HK-2 (cell line): ENCODE measurements around the gene PDCL3.

Source experiments
- DNase-seq: peaks from one replicate; pipeline ENCODE4 v3.0.0-alpha.2; 2018; ENCODE audit not compliant: unreplicated experiment

Gene PDCL3

DNA sequence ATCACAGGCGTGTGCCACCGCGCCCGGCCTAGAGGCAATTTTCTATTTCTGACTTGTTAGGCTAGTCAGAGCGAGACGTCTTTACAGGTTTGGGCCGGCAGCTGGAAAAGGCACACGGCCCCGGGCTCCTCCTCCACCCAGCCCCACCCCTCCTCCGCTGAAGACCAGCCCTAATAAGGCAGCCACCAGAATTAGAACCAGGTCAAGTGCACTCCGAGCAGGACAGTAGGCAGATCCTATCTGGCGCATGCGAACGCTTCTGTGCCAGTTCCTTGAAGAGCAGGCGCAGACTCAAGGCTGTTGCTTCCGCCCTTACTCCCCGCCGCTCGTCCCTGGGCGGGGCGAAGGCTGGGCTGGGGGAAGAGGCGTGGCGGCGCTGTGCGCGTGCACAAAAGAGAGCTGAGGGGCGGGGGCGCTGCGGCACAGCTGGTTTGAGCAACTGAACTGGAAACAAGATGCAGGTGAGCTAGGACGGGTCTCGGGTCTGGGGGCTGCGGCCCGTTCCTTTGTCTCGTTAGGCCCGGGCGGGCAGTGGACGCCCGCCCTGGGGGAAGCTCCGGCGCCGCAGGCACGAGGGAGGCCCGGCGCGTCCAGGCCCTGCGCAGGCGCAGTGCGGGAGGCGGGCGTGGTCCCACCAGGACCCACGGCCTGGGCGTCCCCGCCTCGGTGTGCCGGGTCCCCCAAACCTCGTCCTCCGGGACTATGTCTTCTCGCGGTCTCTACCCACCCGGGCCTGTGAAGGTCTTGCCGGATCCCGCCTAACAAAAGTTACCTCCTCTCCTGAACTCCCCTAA lies at the start of gene PDCL3:
Gene PDCL3, plus strand, starts transcription at position 381 of the 794 bp plus-strand sequence. Its CDS starts 75 bp downstream, at position 456.
- peak; percentile 95 for DNase-seq

DNA sequence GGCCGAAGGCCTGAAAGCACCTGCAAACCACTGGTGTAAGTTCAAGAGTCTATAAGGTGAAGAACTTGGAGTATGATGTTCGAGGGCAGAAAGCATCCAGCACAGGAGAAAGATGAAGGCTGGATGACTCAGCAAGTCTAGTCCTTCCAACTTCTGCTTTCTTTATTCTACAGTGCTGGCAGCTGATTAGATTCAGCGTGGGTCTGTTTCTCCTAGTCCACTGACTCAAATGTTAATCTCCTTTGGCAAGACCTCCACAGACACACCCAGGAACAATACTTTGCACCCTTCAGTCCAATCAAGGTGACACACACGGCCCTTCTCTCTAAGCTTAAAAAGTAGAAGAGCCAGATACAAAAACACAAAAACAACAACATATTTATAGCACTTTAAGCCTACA lies 49.1 kb upstream of the PDCL3 start:
- no peak for DNase-seq

DNA sequence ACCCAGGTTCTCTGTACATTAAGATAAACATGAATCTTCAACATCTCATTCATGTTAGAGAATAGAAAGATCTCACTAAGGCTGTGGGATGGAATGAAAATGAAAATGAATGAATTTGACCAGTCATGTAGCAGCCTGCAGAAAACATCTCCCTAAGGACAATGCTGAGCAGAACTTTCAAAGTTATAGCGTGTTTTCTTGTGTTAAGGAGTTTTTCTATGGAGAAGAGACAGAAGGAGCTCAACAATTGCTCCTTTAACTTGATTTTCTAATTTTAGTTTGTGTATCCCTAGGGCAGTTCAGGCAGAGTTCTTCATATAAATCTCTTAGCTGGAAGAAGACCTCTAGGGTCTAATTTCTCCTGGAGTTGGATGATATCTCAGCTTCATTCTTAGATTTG lies 45.2 kb upstream of the PDCL3 start:
- DNase-seq, result no peak

DNA sequence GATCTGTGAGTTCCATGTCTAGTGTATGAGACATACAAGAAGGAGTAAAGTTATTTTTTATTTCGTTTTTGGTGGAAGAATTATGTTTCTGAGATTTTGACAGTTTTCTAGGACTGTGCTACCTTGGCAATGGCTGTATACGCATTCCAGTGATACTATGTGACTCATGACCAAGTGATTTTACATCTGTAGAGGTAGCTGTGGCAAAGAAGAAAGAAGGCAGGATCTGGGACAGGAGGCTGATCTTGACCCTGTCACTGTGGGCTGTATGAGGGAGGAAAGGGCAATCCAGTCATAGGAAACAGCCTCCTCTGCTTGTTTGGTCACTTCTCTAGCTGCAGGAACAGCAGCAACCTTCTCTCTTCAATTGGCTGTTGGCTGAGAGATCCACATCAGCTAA lies 44.0 kb upstream of the PDCL3 start:
- no peak for DNase-seq

DNA sequence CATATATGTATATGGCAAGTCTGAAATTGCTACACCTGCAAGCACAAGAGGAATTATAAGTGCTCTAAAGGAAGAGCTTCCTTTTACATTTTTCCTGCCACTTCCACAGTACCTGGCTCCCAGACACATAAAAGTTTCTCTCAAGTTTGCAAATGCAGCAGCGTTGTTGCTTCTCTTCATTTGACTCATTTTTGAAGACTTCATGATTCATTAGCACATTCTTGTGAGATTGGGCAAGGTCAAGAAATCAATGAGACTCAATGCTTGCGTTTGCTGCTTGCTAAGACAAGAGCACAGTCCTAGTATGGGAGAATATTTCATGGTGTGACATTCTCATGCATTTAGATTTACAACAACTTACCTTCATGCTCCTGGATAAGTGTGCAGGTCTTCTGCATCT lies 42.6 kb upstream of the PDCL3 start:
- DNase-seq, result no peak

DNA sequence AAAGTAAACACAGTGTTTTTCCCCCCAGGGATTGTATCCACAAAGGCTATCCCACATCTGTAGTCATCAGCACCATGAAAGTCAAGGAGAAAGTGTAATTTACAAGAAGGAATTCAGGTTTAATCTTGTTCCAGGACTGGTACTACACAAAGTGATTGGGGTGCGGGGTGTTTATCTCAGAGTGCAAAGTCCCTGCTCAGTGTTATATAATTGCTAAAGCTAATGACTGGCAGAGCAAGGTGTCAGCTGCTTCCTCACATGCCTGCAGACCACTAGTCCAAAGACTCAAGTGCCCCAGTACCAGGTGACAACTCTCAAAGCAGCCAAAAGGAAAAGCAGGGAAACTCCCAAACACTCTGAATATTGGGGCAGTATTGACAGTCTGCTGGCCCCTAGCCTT lies 40.4 kb upstream of the PDCL3 start:
- DNase-seq, result no peak

DNA sequence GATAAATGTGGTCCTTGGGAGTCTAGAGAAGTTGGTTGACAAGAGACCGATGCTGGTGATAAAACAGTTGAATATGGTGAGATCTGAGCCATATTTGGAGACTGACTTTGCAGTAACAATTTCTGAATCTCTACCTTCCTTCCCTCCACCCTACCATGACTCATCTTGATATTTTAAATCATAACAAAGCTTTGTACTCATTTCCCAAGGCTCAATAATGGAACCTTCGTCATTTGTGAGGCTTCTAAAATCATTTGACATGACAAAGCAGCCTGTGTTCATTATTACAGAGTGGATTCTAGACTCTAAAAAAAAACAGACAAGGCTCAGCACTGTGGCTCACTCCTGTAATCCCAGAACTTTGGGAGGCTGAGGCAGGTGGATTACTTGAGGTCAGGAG lies 38.5 kb upstream of the PDCL3 start:
- DNase-seq, result no peak

DNA sequence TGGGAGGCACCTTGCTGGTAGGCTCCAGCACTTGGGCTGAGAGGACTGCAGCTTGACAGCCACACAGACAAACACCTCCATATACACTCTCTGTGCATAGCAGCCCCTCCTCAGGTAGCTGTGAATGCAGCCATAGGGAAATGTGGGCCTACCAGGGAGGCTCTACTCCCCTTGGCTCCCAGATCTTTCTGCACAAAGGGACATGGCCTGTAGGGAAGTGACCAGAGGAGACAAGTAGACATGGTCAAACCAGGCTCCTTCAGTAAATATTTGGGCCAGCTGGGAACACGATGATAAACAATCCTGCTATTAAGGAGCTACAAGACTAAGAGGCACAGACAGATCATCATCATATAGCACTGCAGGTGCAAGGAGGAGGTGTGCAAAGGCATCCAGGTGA lies 35.9 kb upstream of the PDCL3 start:
- DNase-seq, result no peak

DNA sequence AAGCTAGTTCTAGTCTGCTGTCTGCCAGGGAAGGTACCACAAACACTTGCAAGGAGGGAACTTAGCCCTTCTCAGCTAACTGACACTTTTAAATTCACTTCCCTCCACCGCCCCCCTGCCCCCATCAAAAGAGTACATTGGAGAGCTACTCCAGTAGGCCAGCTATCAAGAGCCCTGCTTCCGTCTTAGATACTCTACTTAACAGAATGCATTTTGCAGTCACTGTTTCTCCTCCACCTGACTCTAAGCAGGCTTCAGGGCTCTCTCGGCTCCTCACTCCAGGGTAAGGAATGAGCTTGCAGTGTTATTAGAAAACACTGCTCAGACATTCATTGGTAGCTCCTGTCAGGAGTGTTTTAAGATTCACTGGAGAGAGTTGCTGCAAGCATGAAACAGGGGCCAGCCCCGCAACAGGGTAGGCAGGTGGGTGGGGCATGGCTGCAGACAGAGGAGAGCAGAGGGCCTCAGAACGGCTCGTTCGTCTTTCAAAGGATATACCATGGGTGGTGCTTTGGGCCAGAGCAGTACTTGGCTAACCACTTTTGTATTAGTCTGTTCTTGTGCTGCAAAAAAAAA lies 35.3 kb upstream of the PDCL3 start:
- no peak for DNase-seq

DNA sequence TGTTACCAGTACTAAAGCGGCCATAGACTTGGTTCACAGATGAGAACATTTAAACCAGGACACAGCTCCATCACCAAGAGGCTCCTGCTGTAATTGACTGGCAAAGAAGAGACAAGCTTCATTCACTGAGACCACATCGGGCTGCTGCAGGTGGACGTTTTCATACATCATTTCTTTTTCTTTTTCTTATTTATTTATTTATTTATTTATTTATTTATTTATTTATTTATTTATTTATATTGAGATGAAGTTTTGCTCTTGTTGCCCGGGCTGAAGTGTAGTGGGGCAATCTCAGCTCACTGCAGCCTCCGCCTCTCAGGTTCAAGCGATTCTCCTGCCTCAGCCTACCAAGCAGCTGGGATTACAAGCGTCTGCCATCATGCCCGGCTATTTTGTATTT lies 33.6 kb upstream of the PDCL3 start:
- DNase-seq, result no peak

DNA sequence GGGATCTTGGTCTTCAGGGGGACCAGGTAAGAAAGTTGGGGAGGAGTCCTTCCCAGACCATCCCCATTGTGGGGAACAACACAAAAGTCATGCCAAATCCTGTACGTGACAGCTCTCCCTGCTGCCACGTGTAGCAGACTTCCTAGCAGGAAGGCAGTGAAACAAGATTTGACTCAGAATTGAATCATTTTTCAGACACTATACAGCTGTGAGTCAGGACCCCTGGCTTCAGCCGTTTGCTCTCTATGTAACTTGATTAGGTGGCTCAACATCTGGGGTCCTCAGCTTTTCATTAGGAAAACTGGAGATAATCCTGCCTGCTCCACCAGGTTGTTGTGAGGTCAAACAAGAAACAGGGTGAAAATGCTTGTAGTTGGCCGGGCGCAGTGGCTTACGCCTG lies 32.9 kb upstream of the PDCL3 start:
- no peak for DNase-seq

DNA sequence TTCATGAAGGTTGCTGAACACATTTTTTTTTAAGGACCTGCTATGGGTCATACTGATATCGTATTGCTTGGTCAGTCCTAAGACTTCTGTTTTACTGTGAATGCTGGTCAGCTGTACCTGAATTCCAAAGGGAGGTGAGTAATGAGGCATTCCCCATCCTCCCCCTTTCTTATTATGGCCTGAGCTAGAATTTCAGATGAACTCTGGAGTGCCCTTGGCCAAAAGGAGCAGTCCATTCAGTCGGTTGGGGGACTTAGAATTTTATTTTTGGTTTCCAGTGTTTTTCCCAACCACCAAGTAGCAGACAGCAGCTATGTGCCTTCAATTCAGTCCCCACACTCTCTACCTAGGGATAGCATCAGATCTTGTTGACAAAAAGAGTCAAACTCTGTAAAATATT lies 26.9 kb upstream of the PDCL3 start:
- no peak for DNase-seq

DNA sequence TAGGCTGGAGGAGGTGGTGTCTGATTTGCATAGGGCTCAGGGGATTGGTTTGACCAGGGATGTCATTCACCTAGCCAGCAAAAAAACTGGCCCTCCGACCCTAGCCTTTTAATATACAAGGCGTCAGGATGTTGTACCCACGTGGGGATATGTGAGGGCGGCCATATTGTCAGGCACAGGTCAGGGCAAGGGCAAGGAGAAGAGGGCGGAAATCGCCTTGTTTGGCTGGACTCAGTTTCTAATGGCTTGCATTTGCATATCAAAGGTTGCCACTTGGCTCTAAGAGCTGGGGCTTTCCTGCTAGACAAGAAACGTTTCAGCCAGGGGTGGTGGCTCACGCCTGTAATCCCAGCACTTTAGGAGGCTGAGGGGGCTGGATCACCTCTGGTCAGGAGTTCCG lies 24.9 kb upstream of the PDCL3 start:
- DNase-seq, result no peak

DNA sequence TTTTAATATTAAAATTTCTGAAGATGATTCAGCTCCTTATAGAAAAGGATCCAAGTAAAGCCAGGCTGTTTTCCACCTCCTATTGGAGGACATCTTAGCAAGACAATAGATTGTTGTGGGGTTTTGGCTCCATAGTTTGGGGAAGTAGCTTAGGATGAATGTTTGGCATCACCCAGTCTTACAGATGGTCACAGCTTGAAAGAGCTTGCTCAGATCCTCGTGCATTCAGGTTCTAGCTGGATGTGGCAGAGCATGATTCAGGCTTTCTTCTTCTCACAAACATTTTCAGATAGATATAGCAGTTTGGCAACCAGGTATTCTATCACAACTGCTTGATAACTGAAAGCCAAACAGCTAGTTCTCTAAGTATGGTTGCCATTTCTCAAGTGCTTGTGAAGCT lies 23.6 kb upstream of the PDCL3 start:
- DNase-seq, result no peak

DNA sequence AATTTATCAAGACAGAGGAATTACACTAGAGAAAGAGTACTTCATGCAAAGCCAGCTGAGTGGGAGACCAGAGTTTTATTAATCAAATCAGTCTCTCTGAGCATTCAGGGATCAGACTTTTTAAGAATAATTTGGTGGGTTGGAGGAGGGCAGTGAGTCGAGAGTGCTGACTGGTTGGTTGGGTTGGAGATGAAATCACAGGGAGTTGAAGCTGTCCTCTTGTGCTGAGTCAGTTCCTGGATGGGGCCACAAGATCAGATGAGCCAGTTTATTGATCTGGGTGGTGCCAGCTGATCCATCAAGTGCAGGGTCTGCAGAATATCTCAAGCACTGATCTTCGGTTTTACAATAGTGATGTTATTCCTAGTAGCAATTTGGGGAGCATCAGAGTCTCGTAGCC lies 21.4 kb upstream of the PDCL3 start:
- DNase-seq, result no peak

DNA sequence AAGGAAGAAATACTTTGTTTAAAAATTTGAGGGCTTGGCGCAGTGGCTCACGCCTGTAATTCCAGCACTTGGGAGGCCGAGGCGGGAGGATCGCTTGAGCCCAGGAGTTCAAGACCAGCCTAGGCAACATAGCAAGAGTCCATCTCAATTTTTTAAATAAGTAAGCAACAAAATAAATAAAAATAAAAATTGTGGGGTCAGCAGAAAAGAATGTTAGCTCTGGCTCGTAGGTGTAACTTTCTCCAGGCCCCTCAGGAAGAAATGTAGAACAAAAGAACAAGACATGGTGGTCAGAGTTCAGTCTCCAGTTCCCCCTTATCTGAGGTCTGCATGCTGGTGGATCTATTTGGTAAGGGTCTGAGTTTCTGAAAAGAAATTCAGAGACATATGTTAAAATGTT lies 20.4 kb upstream of the PDCL3 start:
- DNase-seq, result no peak

DNA sequence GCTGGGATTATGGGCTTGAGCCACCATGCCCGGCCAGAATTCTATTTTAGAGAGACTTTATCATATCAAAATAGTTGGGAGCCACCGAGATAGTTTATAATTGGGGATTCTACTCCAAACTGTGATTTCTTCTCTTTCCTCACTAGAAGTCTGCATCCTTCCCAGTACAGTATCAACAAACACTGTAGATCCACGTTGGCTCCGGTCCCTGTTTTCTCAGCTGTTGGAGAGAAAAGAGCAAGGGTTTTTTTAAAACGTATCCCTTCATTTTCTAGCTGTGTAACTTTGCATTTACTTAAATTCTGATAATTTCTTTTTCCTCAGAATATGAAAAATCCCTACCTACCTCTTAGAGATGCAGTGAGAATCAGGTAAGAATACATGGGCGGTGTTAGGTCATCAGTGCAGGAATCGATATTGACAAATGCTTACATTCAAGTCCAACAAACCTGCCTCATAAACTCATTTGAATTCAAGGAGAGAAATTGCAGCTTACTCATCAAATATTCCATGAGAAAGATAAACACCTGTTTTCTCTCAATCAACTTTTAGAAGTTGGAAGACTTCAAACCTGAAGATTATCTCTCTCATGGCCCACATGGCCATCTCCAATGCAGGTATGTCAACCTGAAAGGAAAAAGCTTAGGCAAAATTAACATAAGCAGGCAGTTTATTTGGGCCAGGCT lies 17.7 kb upstream of the PDCL3 start:
- DNase-seq, result no peak

DNA sequence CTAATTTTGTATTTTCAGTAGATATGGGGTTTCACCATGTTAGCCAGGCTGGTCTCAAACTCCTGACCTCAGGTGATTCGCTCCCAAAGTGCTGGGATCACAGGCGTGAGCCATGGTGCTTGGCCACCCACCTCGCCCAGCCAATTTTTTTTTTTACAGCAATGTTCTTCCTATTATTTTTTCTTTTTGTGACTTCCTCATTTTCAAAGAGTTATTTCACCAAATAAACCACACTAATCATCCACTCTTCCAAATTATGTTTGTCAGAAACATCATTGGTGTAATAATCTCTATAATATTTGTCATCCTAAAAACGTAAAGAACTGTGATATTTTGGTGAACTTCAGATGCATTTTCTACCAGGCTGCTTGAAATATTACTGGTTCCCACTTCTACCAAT lies 16.3 kb upstream of the PDCL3 start:
- no peak for DNase-seq

DNA sequence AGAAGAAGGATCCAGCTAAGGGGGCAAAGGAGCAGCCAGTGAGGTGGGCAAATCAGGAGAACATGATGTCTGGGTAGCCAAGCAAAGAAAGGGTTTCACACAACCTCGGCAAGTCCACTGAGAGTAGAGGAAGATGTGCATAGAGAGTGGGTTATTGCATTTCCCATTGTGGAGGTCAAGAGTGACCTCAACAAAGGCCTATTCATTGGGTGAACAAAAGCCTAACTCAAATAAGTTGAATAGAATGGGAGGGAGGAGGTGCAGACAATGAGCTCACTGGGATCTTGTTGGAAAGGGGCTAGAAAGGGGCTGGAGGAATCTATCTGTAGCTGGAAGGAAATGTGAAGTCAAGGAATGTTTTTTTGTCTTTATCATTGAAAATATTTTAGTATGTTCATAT lies 14.0 kb upstream of the PDCL3 start:
- DNase-seq, result no peak

DNA sequence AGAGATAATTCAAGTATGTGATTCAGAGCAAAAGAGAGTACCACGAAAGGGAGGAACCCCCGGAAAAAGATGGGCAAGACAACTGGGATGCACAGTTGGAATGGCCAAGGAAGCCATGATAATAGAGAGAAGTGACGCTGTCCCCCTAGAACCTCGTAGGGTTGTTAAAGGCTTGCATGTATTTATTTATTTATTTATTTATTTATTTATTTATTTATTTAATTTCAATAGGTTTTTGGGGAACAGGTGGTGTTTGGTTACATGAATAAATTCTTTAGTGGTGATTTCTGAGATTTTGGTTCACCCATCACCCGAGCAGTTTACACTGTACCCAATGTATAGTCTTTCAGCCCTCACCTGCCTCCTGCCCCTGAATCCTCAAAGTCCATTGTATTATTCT lies 11.5 kb upstream of the PDCL3 start:
- DNase-seq, result no peak

DNA sequence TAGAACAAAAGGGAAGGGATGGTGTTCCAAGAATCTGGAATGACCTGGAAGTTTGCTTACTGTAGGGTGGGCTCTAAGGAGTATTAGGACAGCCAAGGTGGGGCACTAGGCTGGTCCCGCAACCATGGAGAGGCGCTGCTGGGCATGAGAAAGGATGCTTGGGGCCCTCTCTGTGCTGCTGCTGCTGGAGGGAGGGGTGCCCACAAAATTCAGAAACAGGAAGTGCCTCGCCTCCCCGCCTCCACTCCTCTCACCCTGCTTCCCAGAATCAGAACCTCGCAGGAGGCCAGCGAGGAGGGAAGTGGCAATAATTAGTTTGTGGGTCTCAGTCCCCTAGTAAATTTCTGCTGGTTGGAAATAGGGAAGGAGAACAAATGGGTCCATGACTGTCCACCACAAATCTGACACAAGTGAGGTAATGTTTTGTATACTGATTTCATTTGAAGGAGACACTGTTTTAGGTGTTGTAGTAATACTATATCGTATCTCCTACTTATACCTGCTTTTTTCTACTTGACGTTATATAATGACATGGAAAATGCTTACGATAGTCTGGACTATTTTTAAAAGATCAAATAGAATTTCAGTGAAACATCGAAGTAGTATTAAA lies 7.9 kb upstream of the PDCL3 start:
- DNase-seq, result no peak

DNA sequence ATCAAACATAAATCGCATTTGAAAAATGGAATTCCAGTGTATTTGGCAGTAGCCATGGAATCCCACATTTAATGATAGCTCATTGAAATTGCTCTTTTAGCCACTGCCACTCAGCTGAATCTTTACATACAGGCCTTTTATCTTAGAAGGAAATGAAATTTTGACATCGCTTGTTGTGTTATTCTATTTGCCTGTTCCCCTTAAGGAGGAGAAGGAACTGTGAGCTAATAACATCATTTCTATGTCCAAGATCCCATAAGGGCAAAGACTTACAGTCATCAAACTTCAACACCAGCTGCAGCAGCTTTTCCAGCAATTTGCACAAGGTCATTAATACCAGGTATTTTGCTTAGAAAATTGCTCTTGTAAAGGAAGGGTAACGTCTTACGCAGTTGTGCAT lies 6.0 kb upstream of the PDCL3 start:
- DNase-seq, result no peak
